ENCODE measurements around the gene IL17REL. TPM values are rescaled to one million over a fixed set of nuclear protein-coding genes. Genes with fewer than 3 reads are reported as not detected.
"Not testable (repeated sequence)": the region's sequence is repeated elsewhere in the genome, so short reads cannot be mapped to it uniquely, and the experiment has no call there.

The IL17REL gene
- polyA plus RNA-seq, 3 donors: not detected

GRCh38 chr22:49991167-49991566, 21.4 kb downstream of the IL17REL start:
- H3K4me3 ChIP-seq (replicated peaks in 1 of 3; ENCODE audit: low read depth in 2 of 3, low read length in 3 of 3): no peak overlapping the region
- peaks cover 4 to 6% of the 10 kb centered on the region in 2 donors for H3K27me3 ChIP-seq (ENCODE audit: control insufficient read depth in 2 of 2, insufficient read depth in 2 of 2, low read length in 2 of 2)
- H3K36me3 ChIP-seq (replicated peaks in 1 of 2; ENCODE audit: control insufficient read depth in 1 of 2, insufficient read depth in 2 of 2, low read length in 2 of 2): no peaks in the 10 kb centered on the region
- H3K9me3 Mint-ChIP-seq: peaks cover 16 to 48% (median 41%) of the 10 kb centered on the region in 7 donors
- H2AFZ ChIP-seq (ENCODE audit: insufficient read depth, low read depth, low read length, poor library complexity, severe bottlenecking): no peak overlapping the region
- no peak for TF ChIP-seq CTCF (IDR thresholded peaks at IDR 0.05)
- peak overlapping the region in 1 of 7 donors; percentile 23 for H3K27ac Mint-ChIP-seq
- intact Hi-C loops (cut with micrococcal nuclease): no loop called here
- no peak overlapping the region for H3K9ac ChIP-seq (ENCODE audit: insufficient read depth, low read length, poor library complexity, severe bottlenecking)
- no peaks in the 10 kb centered on the region for H4K20me1 ChIP-seq (ENCODE audit: insufficient read depth, low read length)
- no peaks in the 10 kb centered on the region for H3K79me2 ChIP-seq (ENCODE audit: insufficient read depth, low read length)
- no peak for DNase-seq
- peaks cover 19 to 20% of the 10 kb centered on the region in 2 donors for H3K9me3 ChIP-seq (replicated peaks in 1 of 2; ENCODE audit: control insufficient read depth in 1 of 2, insufficient read depth in 1 of 2, low read length in 2 of 2)
- peaks cover 6% of the 10 kb centered on the region for H3K4me1 Mint-ChIP-seq
- H3K27me3 Mint-ChIP-seq (ENCODE audit: low read depth in 3 of 3): peaks cover 10 to 23% (median 21%) of the 10 kb centered on the region in 3 donors
- no peaks in the 10 kb centered on the region for H3K4me1 ChIP-seq (ENCODE audit: control insufficient read depth in 1 of 2, insufficient read depth in 2 of 2, low read length in 2 of 2)
- H3K4me2 ChIP-seq (replicated peaks; ENCODE audit: extremely low read depth, low read length, poor library complexity, severe bottlenecking): no peak overlapping the region
- no peak overlapping the region for H3K4me3 Mint-ChIP-seq
- H3K27ac ChIP-seq (ENCODE audit: low read depth in 1 of 2, low read length in 2 of 2): no peak overlapping the region
- WGBS (ENCODE audit: insufficient coverage): 77% methylated on average over 2 of the region's 6 CpGs
- H3K36me3 Mint-ChIP-seq: peaks cover 0 to 5% of the 10 kb centered on the region in 2 donors

- H3K36me3 Mint-ChIP-seq; DNase-seq; H3K4me1 Mint-ChIP-seq; H3K27ac ChIP-seq (ENCODE audit: low read depth in 1 of 2, low read length in 2 of 2); H3K4me3 Mint-ChIP-seq; H3K79me2 ChIP-seq (ENCODE audit: insufficient read depth, low read length); H3K4me1 ChIP-seq (ENCODE audit: control insufficient read depth in 1 of 2, insufficient read depth in 2 of 2, low read length in 2 of 2); H3K36me3 ChIP-seq (replicated peaks in 1 of 2; ENCODE audit: control insufficient read depth in 1 of 2, insufficient read depth in 2 of 2, low read length in 2 of 2); H3K27ac Mint-ChIP-seq; H3K9ac ChIP-seq (ENCODE audit: insufficient read depth, low read length, poor library complexity, severe bottlenecking); H4K20me1 ChIP-seq (ENCODE audit: insufficient read depth, low read length); H2AFZ ChIP-seq (ENCODE audit: insufficient read depth, low read depth, low read length, poor library complexity, severe bottlenecking); H3K4me2 ChIP-seq (replicated peaks; ENCODE audit: extremely low read depth, low read length, poor library complexity, severe bottlenecking); intact Hi-C loops (cut with micrococcal nuclease); H3K4me3 ChIP-seq (replicated peaks in 1 of 3; ENCODE audit: low read depth in 2 of 3, low read length in 3 of 3): not testable (repeated sequence)
- Mint-ChIP-seq H3K9me3 (peaks cover 24 to 61% (median 51%) of the 10 kb centered on the region in 7 donors), H3K27me3 (ENCODE audit: low read depth in 3 of 3) (peaks cover 18 to 37% (median 32%) of the 10 kb centered on the region in 3 donors)
- Histone ChIP-seq H3K27me3 (ENCODE audit: control insufficient read depth in 2 of 2, insufficient read depth in 2 of 2, low read length in 2 of 2) (peaks cover 14 to 20% of the 10 kb centered on the region in 2 donors), H3K9me3 (replicated peaks in 1 of 2; ENCODE audit: control insufficient read depth in 1 of 2, insufficient read depth in 1 of 2, low read length in 2 of 2) (peaks cover 20 to 29% of the 10 kb centered on the region in 2 donors)
- WGBS (ENCODE audit: insufficient coverage): 100% methylated on average over 4 of the region's 24 CpGs
These were observed 22.7 kb downstream of the IL17REL start for GRCh38 chr22:49989826-49990225.

Data from CD14-positive monocyte (primary cell).